Nephron (organoid): ENCODE measurements around the gene IMP3.

Experiments
- H3K27ac Mint-ChIP-seq, 3 experiments: 2 replicates each; pipeline ENCODE4 v1.8.0; 2020; ENCODE audit warnings: mixed read lengths in 3 of 3, mild to moderate bottlenecking in 2 of 3, moderate library complexity in 1 of 3
- H3K27me3 Mint-ChIP-seq: 2 replicates; pipeline ENCODE4 v1.8.0; 2021; ENCODE audit warnings: low read depth, mild to moderate bottlenecking, moderate library complexity, mixed read lengths
- H3K36me3 Mint-ChIP-seq: 2 replicates; pipeline ENCODE4 v1.8.0; 2020; ENCODE audit warnings: low read depth, mixed read lengths
- H3K4me1 Mint-ChIP-seq: 2 replicates; pipeline ENCODE4 v1.8.0; 2020; ENCODE audit warnings: mixed read lengths
- H3K4me3 Mint-ChIP-seq, 3 experiments: 2 replicates each; pipeline ENCODE4 v1.8.0; 2020; ENCODE audit warnings: mild to moderate bottlenecking in 3 of 3, mixed read lengths in 3 of 3, moderate library complexity in 2 of 3
- H3K9me3 Mint-ChIP-seq: 2 replicates; pipeline ENCODE4 v1.8.0; 2020; ENCODE audit warnings: mixed read lengths
- TF ChIP-seq, protein P1 (sequence below), 3 experiments: fragments of 200-600 bp; sonication (generic); IDR thresholded peaks; one replicate each; pipeline ENCODE4 v1.5.0; 2021; ENCODE audit warnings: antibody characterized with exemption in 3 of 3; ENCODE audit not compliant: unreplicated experiment in 3 of 3

The IMP3 gene

DNA sequence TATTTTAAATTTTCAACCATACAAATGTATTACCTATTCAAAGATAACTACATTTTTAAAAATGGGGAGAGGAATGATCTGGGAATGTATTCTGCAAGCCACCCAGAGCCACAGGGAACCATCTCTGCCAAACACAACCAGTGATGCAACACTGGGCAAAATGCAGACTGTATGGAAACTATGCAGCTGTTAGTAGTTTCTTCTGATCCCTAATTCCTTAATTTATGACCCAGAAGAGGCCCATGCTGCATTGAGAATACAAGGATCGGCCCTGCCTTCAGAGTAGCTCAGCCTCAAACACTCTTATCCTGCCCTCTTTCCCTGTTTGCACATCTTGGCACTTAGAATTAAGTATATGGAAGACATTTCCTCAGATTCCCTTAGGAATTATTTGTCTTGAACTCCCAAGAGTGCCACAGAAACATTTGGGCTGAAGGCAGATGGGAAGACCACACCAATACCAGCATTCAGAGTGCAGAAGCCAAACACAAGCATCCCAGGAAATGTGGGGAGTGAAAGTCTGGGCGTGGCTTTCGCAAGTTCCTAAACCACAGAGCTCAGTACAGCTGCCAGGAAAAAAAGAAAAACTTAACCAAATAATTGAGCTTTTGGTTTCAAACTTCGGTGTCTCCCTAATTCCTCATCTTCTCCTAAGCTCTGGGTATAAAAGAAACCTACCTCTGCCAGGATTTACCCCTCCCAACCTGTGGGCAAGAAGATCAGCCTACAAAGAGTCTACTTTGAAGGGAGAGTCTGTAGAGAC is 19.8 kb downstream of the IMP3 start:
- peak overlapping the region; percentile 85 to 99 (median 98) for H3K27ac Mint-ChIP-seq
- no peaks in the 10 kb centered on the region for H3K27me3 Mint-ChIP-seq
- H3K4me1 Mint-ChIP-seq = peaks cover 29% of the 10 kb centered on the region
- H3K4me3 Mint-ChIP-seq = peak overlapping the region in 2 of 3 experiments; percentile 69 to 70
- TF ChIP-seq, protein P1, sequence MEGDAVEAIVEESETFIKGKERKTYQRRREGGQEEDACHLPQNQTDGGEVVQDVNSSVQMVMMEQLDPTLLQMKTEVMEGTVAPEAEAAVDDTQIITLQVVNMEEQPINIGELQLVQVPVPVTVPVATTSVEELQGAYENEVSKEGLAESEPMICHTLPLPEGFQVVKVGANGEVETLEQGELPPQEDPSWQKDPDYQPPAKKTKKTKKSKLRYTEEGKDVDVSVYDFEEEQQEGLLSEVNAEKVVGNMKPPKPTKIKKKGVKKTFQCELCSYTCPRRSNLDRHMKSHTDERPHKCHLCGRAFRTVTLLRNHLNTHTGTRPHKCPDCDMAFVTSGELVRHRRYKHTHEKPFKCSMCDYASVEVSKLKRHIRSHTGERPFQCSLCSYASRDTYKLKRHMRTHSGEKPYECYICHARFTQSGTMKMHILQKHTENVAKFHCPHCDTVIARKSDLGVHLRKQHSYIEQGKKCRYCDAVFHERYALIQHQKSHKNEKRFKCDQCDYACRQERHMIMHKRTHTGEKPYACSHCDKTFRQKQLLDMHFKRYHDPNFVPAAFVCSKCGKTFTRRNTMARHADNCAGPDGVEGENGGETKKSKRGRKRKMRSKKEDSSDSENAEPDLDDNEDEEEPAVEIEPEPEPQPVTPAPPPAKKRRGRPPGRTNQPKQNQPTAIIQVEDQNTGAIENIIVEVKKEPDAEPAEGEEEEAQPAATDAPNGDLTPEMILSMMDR (IDR thresholded peaks at IDR 0.05; ENCODE audit: unreplicated experiment in 3 of 3) = no peak
- peaks cover 30% of the 10 kb centered on the region for H3K36me3 Mint-ChIP-seq
- H3K9me3 Mint-ChIP-seq = no peaks in the 10 kb centered on the region

- peaks cover 55% of the 10 kb centered on the region for H3K36me3 Mint-ChIP-seq
- no peak overlapping the region for H3K27ac Mint-ChIP-seq
- H3K27me3 Mint-ChIP-seq = no peaks in the 10 kb centered on the region
- H3K4me3 Mint-ChIP-seq = no peak overlapping the region
- TF ChIP-seq, protein P1 (IDR thresholded peaks at IDR 0.05; ENCODE audit: unreplicated experiment in 3 of 3) = no peak
- no peaks in the 10 kb centered on the region for H3K9me3 Mint-ChIP-seq
- peaks cover 23% of the 10 kb centered on the region for H3K4me1 Mint-ChIP-seq
Observed at GRCh38 chr15:75616766-75617165, 23.3 kb downstream of the IMP3 start.

DNA sequence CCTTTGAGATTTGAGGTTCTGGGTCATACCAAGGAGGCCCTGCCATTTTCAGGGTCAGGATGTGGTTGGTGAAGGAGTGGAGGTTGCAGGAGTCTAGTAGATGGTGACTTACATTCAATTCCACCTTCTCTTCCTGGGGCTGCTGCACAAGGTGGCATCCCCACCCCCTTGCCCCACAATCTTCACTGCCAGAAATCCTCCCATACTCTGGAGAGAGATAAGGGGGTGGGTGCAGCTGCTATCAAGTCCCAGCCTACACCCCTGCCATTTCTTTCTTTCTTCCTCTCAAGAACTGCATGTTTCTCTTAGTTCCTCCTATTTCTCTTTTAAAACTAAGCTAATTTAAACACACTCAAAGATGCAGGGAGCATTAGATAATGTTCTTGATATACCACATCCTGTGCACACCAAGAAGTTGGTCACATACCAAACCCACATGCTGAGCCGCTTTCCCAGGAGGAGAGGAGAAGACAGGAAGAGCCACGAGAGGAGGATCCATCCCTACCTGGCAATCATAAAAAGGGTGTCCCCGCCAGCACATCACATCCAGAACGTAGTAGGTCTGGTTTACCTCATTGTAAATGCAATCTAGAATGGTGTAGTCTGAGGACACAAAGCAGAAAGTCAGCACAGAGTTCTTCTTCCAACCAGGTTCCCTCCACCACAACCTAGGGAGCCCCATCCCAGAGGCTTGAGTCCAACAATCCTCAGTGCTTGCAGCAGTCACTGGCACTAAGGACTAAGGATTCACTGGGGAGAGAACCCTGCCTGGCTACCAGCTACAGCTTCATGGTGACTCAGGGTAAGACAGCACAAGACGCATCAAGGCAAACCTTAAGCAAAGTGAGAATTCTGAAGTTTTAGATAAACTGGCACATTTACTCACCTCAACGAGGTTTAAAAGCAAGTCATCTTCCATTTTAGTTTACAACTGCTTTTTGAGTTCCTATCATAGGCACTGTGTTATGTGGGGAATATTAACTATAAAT is 33.0 kb downstream of the IMP3 start:
- Mint-ChIP-seq H3K36me3 (peaks cover 50% of the 10 kb centered on the region), H3K9me3 (no peaks in the 10 kb centered on the region)

DNA sequence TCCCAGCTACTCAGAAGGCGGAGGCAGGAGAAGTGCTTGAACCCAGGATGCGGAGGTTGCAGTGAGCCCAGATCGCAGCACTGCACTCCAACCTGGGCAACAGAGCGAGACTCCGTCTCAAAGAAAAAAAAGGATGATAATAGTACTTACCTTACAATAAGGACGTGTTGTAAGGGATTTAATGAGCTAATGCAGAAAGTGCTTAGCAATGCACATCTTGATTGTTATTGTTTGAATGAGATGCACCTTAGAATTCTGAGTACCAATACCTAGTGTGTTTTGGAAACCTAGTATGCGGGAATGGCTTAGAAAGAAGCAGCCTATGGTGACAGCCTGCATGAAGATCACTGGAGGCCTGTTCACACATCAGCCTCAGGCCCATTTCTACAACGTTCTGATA is 34.0 kb downstream of the IMP3 start:
- Mint-ChIP-seq H3K27me3 (no peaks in the 10 kb centered on the region), H3K4me3 (no peak overlapping the region), H3K4me1 (no peaks in the 10 kb centered on the region), H3K27ac (no peak overlapping the region), H3K9me3 (no peaks in the 10 kb centered on the region), H3K36me3 (peaks cover 51% of the 10 kb centered on the region)
- TF ChIP-seq, protein P1 (IDR thresholded peaks at IDR 0.05; ENCODE audit: unreplicated experiment in 3 of 3) = no peak

More for the DNA sequence above, 33.0 kb downstream of the IMP3 start:
- Mint-ChIP-seq H3K27ac (no peak overlapping the region), H3K4me3 (no peak overlapping the region), H3K4me1 (no peaks in the 10 kb centered on the region), H3K27me3 (no peaks in the 10 kb centered on the region)
- TF ChIP-seq, protein P1 (IDR thresholded peaks at IDR 0.05; ENCODE audit: unreplicated experiment in 3 of 3) = no peak

GRCh38 chr15:75599401-75599800 is 40.6 kb downstream of the IMP3 start:
- no peak overlapping the region for H3K27ac Mint-ChIP-seq
- no peaks in the 10 kb centered on the region for H3K9me3 Mint-ChIP-seq
- TF ChIP-seq, protein P1 (IDR thresholded peaks at IDR 0.05; ENCODE audit: unreplicated experiment in 3 of 3) = no peak
- no peaks in the 10 kb centered on the region for H3K27me3 Mint-ChIP-seq
- H3K4me1 Mint-ChIP-seq = no peaks in the 10 kb centered on the region
- H3K4me3 Mint-ChIP-seq = no peak overlapping the region
- H3K36me3 Mint-ChIP-seq = peaks cover 50% of the 10 kb centered on the region
